Endothelial cell (in vitro differentiated cells): ENCODE results near the gene PLA2G4F. TPM values are rescaled to one million over a fixed set of nuclear protein-coding genes. Genes with fewer than 3 reads are reported as not detected.
A peak's percentile ranks its signal among the peaks of the same experiment; 100 is the strongest.

Experiments used
- DNase-seq: peaks from one replicate; pipeline ENCODE4 v3.0.0; 2021; ENCODE audit warnings: low spot score
- H3K27ac Mint-ChIP-seq: one replicate; pipeline ENCODE4 v1.8.0; 2021; ENCODE audit warnings: mixed read lengths, inconsistent platforms; ENCODE audit not compliant: unreplicated experiment
- H3K27me3 Mint-ChIP-seq: one replicate; pipeline ENCODE4 v1.8.0; 2021; ENCODE audit warnings: mild to moderate bottlenecking, moderate library complexity, mixed read lengths, inconsistent platforms; ENCODE audit not compliant: unreplicated experiment
- H3K36me3 Mint-ChIP-seq: one replicate; pipeline ENCODE4 v1.8.0; 2021; ENCODE audit warnings: mild to moderate bottlenecking, low read depth, mixed read lengths, inconsistent platforms; ENCODE audit not compliant: unreplicated experiment
- H3K4me1 Mint-ChIP-seq: one replicate; pipeline ENCODE4 v1.8.0; 2021; ENCODE audit warnings: mild to moderate bottlenecking, mixed read lengths, inconsistent platforms; ENCODE audit not compliant: unreplicated experiment
- H3K4me3 Mint-ChIP-seq: one replicate; pipeline ENCODE4 v1.8.0; 2021; ENCODE audit warnings: mild to moderate bottlenecking, mixed read lengths, inconsistent platforms; ENCODE audit not compliant: unreplicated experiment
- H3K9me3 Mint-ChIP-seq: one replicate; pipeline ENCODE4 v1.8.0; 2021; ENCODE audit warnings: mixed read lengths, inconsistent platforms; ENCODE audit not compliant: unreplicated experiment
- CTCF ChIP-seq: fragments of 200-600 bp; sonication (generic); IDR thresholded peaks from one replicate; pipeline ENCODE4 v1.5.0; 2021; ENCODE audit warnings: antibody characterized with exemption; ENCODE audit not compliant: unreplicated experiment
- total RNA-seq: library from RNA; stranded (reverse); fragmentation: NEBNext Ultra II Directional; extraction: Animal tissue kit (Norgen Biotek cat#: 25700); gene quantifications from one replicate; pipeline ENCODE4 v1.2.1, GENCODE V29; 2021; ENCODE audit not compliant: unreplicated experiment

PLA2G4F gene
- total RNA-seq, 1 donor from 2014 or later: not detected

GRCh38 chr15:42178056-42178455 lies 21.6 kb upstream of the PLA2G4F start:
- peaks cover 13% of the 10 kb centered on the region for H3K4me1 Mint-ChIP-seq
- no peak for TF ChIP-seq CTCF
- no peaks in the 10 kb centered on the region for H3K9me3 Mint-ChIP-seq
- H3K27ac Mint-ChIP-seq: peak overlapping the region; percentile 84
- H3K4me3 Mint-ChIP-seq: no peak overlapping the region
- H3K27me3 Mint-ChIP-seq: peaks cover 2% of the 10 kb centered on the region
- peaks cover 31% of the 10 kb centered on the region for H3K36me3 Mint-ChIP-seq
- DNase-seq: no peak

GRCh38 chr15:42175671-42176070 lies 19.2 kb upstream of the PLA2G4F start:
- Mint-ChIP-seq H3K9me3 (no peaks in the 10 kb centered on the region), H3K4me1 (peaks cover 30% of the 10 kb centered on the region), H3K4me3 (peak overlapping the region; percentile 45), H3K27ac (peak overlapping the region; percentile 83), H3K27me3 (peaks cover 2% of the 10 kb centered on the region), H3K36me3 (peaks cover 37% of the 10 kb centered on the region)
- no peak for TF ChIP-seq CTCF
- no peak for DNase-seq

GRCh38 chr15:42172475-42172874 lies 16.0 kb upstream of the PLA2G4F start:
- TF ChIP-seq CTCF: no peak
- Mint-ChIP-seq H3K4me1 (peaks cover 30% of the 10 kb centered on the region), H3K4me3 (peak overlapping the region; percentile 14), H3K36me3 (peaks cover 40% of the 10 kb centered on the region), H3K9me3 (no peaks in the 10 kb centered on the region), H3K27ac (peak overlapping the region; percentile 17), H3K27me3 (peaks cover 2% of the 10 kb centered on the region)
- DNase-seq: no peak

- no peak for DNase-seq
- H3K36me3 Mint-ChIP-seq: peaks cover 47% of the 10 kb centered on the region
- H3K27me3 Mint-ChIP-seq: peaks cover 2% of the 10 kb centered on the region
- H3K27ac Mint-ChIP-seq: no peak overlapping the region
- no peak overlapping the region for H3K4me3 Mint-ChIP-seq
- no peak for TF ChIP-seq CTCF
- peaks cover 30% of the 10 kb centered on the region for H3K4me1 Mint-ChIP-seq
- H3K9me3 Mint-ChIP-seq: no peaks in the 10 kb centered on the region
Measured at GRCh38 chr15:42171795-42172194, 15.4 kb upstream of the PLA2G4F start.

GRCh38 chr15:42171122-42171521 lies 14.7 kb upstream of the PLA2G4F start:
- peaks cover 54% of the 10 kb centered on the region for H3K36me3 Mint-ChIP-seq
- H3K4me3 Mint-ChIP-seq: no peak overlapping the region
- DNase-seq: no peak
- H3K4me1 Mint-ChIP-seq: peaks cover 30% of the 10 kb centered on the region
- no peak for TF ChIP-seq CTCF
- no peaks in the 10 kb centered on the region for H3K9me3 Mint-ChIP-seq
- H3K27me3 Mint-ChIP-seq: peaks cover 2% of the 10 kb centered on the region
- H3K27ac Mint-ChIP-seq: no peak overlapping the region
